Measurements from ENCODE around the gene YARS1. TPM values are rescaled to one million over a fixed set of nuclear protein-coding genes. Genes with fewer than 3 reads are reported as not detected.

YARS1 gene
- 100 to 1,000 TPM; 180 to 181 TPM for total RNA-seq

DNA sequence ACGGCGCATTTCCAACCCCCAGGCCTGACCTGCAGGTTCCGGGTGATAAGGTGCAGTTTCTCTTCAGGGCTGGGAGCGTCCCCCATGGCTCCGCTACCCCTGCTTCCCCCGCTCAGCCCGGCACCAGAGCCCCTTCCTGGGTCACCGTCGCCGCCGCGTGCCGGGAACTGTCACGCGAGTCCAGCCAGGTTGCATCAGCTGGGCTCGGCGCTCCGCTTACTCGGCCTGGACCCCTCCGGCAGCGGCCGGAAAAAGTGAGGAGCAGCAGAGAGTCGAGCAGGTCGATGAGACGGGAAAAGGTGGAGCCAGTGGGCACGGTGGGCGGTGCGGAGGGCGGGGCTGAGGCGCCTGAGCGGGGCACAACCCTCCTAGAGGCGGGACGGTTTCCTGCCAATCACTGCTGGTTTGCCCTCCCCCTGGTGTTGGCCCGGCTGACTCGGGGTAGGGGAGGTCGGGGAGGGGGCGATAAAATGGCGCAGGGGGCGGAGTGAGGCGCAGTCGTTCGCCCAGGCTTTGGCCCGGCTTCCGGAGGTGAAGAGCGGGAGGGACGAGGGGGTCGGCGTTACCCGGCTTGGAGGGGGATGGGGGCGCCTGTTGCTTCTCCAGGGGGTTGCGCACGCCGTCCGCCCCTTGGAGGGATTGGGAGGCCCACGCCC lies at the start of gene YARS1, which contains the start of gene S100PBP:
Gene YARS1, minus strand, starts transcription at position 200 of the 656 bp plus-strand sequence. Its CDS starts 114 bp downstream, at position 86.
Gene S100PBP, plus strand, starts transcription at position 495 of the 656 bp plus-strand sequence. CDS start 8,447 bp downstream, outside the sequence.
- DNase-seq = peak; percentile 100
- Mint-ChIP-seq H3K27me3 (no peaks in the 10 kb centered on the region), H3K4me3 (peak within 1 kb of the TSS; percentile 97), H3K27ac (peak within 1 kb of the TSS; percentile 88), H3K9me3 (no peaks in the 10 kb centered on the region), H3K4me1 (peaks cover 40% of the 10 kb centered on the region), H3K36me3 (peaks cover 27% of the 10 kb centered on the region)
- POLR2A ChIA-PET = interaction anchor here (0.6 to 2.9 kb wide), 11 partner anchors 13 to 533 kb away, joined by 3 to 11 read pairs (median 4); partner anchors contain the start of genes RBBP4 and ZBTB8OS
- peak; percentile 89 for ATAC-seq (ENCODE audit: low read depth)

DNA sequence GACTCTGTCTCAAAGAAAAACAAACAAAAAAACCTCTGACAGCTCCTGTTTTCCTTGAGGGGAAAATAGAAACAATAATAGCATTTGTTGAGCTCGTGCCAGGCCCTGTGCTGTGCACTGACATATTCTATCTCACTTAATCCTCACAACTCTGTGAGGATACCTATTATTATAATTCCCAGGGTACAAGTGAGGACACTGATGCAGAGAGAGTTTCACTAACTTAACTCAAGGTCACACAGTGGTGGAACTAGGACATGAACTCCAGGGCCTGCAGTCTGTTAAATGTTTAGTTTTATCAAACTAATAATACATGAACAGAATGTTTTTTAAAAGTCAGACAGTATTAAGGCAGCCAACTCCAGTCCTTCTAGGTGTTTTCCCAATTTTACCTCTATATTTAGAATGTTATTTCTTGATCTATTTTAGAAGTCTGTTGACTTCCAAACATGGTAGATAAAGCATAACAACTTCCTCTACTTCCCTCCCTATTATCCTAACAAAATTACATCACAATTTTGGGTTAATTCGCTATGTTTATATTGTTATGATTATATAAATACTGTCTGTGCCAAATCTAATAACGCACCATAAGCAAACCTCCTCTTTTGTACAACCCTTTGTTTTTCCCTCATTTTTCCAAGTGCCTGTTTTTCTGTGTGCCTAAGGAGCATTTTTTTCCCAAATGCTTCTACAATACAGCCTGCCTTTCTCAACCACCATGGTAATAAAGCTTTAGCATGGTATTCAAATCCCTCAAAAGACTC lies 48.7 kb upstream of the YARS1 start:
- POLR2A ChIA-PET = no interaction called here

DNA sequence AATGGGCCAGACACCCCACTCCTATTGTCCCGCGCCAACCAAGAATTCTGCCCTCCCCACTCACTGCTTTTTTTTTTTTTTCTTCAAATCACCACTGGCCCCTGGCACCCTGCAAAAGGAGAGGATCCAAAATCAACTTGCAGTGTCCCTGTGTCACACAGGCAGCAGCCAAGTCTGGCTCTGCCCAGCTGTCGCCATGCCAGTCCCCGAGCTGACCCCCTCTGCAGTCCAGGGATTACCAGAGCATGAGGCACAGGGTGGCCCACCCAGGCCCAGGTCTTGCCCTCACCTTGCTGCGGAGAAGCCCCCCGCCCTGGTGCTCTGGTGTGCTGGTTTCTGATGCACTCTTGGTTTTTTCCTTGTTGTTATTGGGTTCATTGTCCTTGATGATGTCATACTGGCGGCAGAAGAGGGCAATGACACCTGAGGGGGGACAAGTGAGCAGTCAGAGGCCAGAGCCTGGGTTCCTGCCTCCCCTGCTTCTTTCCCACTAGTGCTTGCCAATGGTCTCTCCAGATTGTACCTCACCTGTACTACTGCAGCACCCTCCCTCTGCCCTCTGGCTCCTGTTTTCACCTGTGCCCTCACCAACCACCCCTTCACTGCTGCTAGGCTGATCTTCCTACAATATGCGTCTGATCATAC lies 47.3 kb upstream of the YARS1 start:
- Mint-ChIP-seq H3K27me3 (peaks cover 4% of the 10 kb centered on the region), H3K4me3 (no peak overlapping the region), H3K9me3 (no peaks in the 10 kb centered on the region), H3K27ac (no peak overlapping the region), H3K4me1 (no peaks in the 10 kb centered on the region), H3K36me3 (peaks cover 16% of the 10 kb centered on the region)
- ATAC-seq (ENCODE audit: low read depth) = no peak
- no peak for DNase-seq
- POLR2A ChIA-PET = no interaction called here

More for the DNA sequence above, 48.7 kb upstream of the YARS1 start:
- peaks cover 12% of the 10 kb centered on the region for H3K27me3 Mint-ChIP-seq
- peaks cover 20% of the 10 kb centered on the region for H3K36me3 Mint-ChIP-seq
- no peak overlapping the region for H3K27ac Mint-ChIP-seq
- ATAC-seq (ENCODE audit: low read depth) (no peak), DNase-seq (no peak)
- H3K4me3 Mint-ChIP-seq = no peak overlapping the region
- no peaks in the 10 kb centered on the region for H3K9me3 Mint-ChIP-seq
- H3K4me1 Mint-ChIP-seq = peaks cover 4% of the 10 kb centered on the region

DNA sequence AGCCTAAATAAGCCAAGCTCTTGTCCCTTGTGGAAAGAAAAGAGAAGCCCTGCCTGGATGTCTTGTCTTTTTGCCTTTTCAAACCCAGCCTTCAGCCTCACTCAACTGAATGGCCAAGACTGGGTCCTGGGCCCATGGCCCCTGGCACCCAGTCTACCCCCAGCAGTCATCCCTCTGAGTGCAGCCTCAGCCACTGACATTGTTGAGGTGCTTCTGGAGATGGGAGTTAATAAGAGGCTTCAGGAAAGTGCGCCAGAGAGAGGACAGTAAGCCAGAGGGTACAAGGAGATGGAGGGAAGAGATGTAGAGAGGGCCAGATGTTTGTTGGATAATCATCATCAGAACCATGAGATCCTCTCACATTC lies 46.7 kb upstream of the YARS1 start:
- POLR2A ChIA-PET = no interaction called here

DNA sequence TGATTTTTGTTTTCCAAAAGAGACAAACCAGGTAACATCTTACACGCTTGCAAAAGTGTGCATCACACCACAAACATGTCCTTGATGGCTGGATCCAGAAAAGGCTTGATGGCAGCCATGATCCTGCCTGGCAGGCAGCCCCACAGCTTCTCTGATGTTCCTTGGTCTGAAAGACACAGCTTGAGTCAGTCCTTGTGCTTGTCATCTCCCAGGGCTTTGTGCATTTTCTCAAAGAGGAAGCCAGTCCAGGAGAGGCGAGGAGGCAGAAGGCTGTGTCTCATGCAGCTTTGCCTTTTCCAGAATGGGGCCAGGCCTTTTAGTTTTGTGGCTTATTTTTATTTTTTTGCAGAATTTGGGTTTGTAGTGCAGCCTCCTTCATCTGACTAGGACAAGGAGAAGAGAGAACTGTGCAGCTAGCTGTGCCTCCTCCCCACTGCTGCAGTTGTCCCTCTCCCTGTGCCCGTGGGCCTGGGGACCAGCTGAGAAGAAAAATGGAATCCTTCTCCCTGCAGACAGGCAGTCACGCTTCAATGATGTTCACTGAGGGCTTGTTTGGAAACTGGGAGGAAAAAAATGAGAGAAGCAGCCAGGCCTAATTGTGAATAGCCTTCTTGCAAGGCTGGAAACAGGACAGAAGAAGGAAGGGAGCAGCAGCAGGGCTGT lies 46.2 kb upstream of the YARS1 start:
- no peaks in the 10 kb centered on the region for H3K9me3 Mint-ChIP-seq
- DNase-seq = no peak
- no peaks in the 10 kb centered on the region for H3K4me1 Mint-ChIP-seq
- H3K27me3 Mint-ChIP-seq = no peaks in the 10 kb centered on the region
- no peak for ATAC-seq (ENCODE audit: low read depth)
- POLR2A ChIA-PET = no interaction called here
- H3K36me3 Mint-ChIP-seq = peaks cover 19% of the 10 kb centered on the region
- no peak overlapping the region for H3K27ac Mint-ChIP-seq
- H3K4me3 Mint-ChIP-seq = no peak overlapping the region

More for the DNA sequence above, 46.7 kb upstream of the YARS1 start:
- no peaks in the 10 kb centered on the region for H3K9me3 Mint-ChIP-seq
- ATAC-seq (ENCODE audit: low read depth) = no peak
- no peak for DNase-seq
- H3K27me3 Mint-ChIP-seq = no peaks in the 10 kb centered on the region
- H3K4me1 Mint-ChIP-seq = no peaks in the 10 kb centered on the region
- H3K36me3 Mint-ChIP-seq = peaks cover 17% of the 10 kb centered on the region
- H3K4me3 Mint-ChIP-seq = no peak overlapping the region
- no peak overlapping the region for H3K27ac Mint-ChIP-seq

DNA sequence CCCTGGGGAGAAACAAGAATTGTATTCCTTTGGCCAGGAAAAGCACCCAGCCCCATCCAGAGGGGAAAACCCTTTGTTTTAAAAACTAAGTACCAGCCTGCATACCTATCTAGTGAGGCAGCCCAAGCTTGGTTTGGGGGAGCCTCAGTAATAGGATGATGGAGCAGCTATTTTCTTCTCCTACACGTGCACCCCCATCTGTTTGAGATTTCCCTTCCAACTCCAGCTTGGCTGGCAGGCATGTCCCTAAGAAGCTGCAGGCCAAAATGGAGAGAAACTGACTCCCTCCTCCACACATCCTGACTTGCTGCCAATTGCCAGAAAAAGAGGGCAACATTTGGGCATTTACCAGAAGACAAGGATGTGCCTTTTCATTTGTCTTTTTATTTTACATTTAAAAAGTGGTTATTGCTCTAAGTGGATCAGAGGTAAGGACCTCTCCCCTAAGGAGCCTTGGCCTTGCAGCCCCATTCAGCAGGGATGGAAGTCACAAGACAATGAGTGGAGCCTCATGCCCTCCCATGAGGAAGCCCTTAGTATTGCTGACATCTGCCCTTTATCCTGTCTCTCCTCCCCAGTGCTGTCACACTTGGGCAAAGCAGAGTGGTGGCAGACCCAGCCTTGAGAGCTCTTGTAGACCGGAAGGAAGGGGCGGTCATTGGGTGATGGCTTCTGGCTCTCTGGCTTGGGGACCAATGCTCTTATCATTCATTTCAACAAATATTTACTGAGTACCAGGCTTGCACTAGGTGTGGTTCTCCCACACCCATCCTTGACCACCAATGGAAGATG lies 44.9 kb upstream of the YARS1 start:
- H3K4me3 Mint-ChIP-seq = no peak overlapping the region
- H3K36me3 Mint-ChIP-seq = peaks cover 22% of the 10 kb centered on the region
- POLR2A ChIA-PET = interaction anchor here (0.5 kb wide), 1 partner anchor 10 kb away, joined by 3 read pairs; no protein-coding TSS in a partner anchor
- no peak for DNase-seq
- no peaks in the 10 kb centered on the region for H3K9me3 Mint-ChIP-seq
- H3K27ac Mint-ChIP-seq = no peak overlapping the region
- H3K27me3 Mint-ChIP-seq = no peaks in the 10 kb centered on the region
- H3K4me1 Mint-ChIP-seq = no peaks in the 10 kb centered on the region
- ATAC-seq (ENCODE audit: low read depth) = no peak

DNA sequence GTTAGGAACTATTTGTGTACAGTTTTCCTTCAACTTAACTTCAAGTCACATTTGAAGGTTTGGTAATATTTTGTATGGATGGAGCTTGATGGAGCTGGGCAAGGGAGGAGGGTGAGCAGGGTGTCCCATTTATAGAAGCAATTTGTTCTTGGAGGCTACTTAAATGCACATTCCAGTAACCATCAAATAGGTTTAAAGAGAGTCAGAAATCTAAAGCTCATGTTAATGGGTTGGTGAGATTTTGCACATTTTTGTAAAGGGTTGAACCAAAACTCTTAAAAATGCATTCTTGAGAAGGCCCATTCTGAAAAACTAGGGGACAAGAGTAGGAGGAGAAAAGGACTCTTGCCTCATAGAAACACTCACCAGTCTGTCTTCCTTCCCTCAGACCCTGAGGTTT lies 43.4 kb upstream of the YARS1 start:
- Mint-ChIP-seq H3K27ac (no peak overlapping the region), H3K9me3 (no peaks in the 10 kb centered on the region)

DNA sequence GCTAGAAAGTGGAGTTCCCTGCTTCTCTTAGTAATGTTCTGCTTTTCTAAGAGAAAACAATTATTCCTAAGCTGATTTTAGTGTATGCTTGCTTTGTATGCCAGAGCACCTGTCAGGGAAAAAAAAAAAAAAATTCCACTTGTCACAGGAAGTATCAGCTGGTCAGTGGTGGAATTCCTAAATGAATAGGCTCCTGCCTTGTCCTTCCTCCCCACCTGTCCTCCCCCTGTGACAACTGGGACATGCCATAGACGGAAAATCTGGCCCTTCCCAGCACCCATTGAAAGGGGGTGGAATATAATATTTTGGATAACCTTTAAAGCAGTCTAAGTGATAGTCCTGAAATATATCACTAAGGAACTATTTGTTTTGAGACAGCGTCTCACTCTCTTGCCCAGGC lies 42.8 kb upstream of the YARS1 start:
- H3K4me1 Mint-ChIP-seq = no peaks in the 10 kb centered on the region
- no peak overlapping the region for H3K27ac Mint-ChIP-seq
- POLR2A ChIA-PET = no interaction called here
- H3K9me3 Mint-ChIP-seq = no peaks in the 10 kb centered on the region
- no peaks in the 10 kb centered on the region for H3K27me3 Mint-ChIP-seq
- DNase-seq (no peak), ATAC-seq (ENCODE audit: low read depth) (no peak)
- H3K4me3 Mint-ChIP-seq = no peak overlapping the region
- H3K36me3 Mint-ChIP-seq = peaks cover 27% of the 10 kb centered on the region

More for the DNA sequence above, 43.4 kb upstream of the YARS1 start:
- Mint-ChIP-seq H3K36me3 (peaks cover 27% of the 10 kb centered on the region), H3K4me3 (no peak overlapping the region), H3K4me1 (no peaks in the 10 kb centered on the region), H3K27me3 (no peaks in the 10 kb centered on the region)
- POLR2A ChIA-PET = no interaction called here
- no peak for ATAC-seq (ENCODE audit: low read depth)
- DNase-seq = no peak

DNA sequence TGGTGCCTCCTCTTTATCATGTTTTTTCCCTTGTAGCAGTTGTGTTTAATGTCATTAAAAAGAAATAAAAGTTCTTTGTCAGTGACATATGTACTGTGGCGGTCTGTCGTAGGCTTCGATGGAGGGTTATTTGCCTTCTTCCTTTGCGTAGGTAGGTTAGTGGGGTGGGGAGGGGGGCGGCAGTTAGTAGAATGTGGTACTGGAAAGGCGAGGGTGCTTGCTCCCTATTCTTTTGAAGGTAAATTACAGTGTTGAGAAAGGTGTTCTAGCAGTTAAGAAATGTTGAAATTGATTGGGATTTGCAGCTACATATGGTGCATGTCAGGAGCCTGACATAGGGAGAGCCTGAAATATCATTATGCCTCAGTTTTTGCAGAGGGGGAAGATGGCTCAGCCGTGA lies 41.6 kb upstream of the YARS1 start:
- Mint-ChIP-seq H3K27me3 (no peaks in the 10 kb centered on the region), H3K27ac (no peak overlapping the region), H3K9me3 (no peaks in the 10 kb centered on the region), H3K4me3 (no peak overlapping the region), H3K36me3 (peaks cover 30% of the 10 kb centered on the region), H3K4me1 (no peaks in the 10 kb centered on the region)
- POLR2A ChIA-PET = no interaction called here
- no peak for DNase-seq
- no peak for ATAC-seq (ENCODE audit: low read depth)

DNA sequence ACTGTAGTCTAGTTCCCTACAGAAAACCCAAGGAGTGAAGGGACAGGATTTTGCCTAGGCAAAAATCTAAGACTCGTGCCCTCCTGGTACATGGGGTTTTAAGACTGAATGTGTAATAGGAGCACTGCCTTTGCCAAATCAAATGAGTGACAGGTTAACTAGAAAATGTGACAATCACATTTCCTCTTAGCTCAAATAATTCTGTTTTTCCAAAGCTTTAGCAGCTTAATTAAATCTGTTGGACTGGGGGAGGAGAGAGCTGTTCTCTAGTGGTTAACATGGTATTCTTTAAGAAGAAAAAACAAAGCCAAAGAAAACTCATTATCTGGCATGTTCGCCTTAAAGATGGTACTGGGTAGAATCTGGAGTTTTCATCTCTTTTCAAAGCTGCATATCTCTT lies 41.0 kb upstream of the YARS1 start:
- Mint-ChIP-seq H3K27me3 (no peaks in the 10 kb centered on the region), H3K9me3 (no peaks in the 10 kb centered on the region), H3K4me3 (no peak overlapping the region), H3K36me3 (peaks cover 34% of the 10 kb centered on the region), H3K27ac (no peak overlapping the region), H3K4me1 (no peaks in the 10 kb centered on the region)
- ATAC-seq (ENCODE audit: low read depth) (no peak), DNase-seq (no peak)
- POLR2A ChIA-PET = no interaction called here

DNA sequence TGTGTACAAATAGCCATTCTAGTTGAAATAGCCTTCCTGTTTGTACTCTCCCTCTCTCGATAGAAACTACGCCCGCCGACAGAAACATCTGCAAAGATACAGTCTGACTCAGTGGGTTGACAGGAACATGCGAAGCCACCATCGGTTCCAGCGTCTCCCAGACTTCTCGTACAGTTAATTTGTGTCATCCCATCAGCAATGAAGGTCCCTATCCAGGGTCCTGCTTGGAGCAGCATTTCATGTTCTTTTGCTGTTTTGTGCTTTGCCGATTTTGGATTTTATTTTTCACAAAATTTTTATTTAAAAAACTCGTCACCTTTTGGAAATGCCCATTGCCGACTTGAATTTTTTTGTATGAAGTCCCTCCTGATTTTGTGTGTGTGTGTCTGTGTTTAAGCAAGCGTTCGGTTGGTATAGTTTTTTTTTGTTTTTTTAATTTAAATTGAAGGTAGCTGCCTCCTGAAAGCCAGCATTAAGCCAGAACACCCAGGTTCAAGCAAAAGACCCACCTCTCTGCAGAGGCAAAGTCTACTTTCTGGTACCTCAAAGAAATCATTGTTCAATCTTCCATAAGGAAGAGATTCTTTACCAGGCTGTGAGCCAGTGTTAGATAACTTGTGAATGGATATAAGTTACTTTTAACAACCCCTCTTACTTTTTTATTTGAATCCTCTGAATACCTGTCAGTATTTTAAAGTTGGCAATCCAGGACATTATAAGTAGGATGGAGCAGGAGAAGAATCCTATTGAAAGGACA lies 38.9 kb upstream of the YARS1 start:
- Mint-ChIP-seq H3K36me3 (peaks cover 26% of the 10 kb centered on the region), H3K27me3 (no peaks in the 10 kb centered on the region), H3K4me1 (no peaks in the 10 kb centered on the region), H3K4me3 (no peak overlapping the region), H3K9me3 (no peaks in the 10 kb centered on the region), H3K27ac (no peak overlapping the region)
- no peak for ATAC-seq (ENCODE audit: low read depth)
- no peak for DNase-seq
- POLR2A ChIA-PET = no interaction called here

DNA sequence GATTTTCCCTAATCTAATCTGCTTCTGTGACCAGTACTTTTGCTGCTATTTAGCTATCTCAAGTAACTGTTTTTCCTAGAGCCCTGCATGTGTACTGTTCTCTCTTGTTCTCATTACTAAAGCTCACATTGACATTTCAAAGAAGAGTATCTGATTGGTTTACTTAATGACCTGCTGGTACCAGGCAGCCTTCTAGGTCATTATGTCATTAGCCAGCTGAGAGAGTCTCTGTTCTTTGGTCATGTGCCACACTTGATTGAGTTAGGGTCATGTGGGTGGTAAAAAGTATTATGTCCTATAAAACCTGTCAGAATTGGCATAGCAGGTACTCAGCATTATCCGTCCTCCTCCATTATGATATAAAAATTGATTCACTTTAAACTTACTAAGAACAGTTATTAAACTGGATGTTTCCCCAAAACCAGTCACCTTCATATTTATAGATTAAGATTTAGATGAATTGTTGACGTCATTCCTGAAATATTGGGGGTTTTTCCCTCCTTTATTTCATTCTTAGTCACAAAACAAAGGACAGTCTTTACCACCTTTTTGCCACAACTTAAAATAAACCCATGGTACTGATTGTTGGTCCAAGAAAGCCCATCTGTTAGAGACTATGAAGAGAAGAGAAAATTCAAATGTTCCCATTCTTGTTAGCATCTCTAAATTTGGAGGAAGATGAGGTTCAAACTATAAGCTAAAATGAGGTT lies 31.4 kb upstream of the YARS1 start:
- H3K9me3 Mint-ChIP-seq = no peaks in the 10 kb centered on the region

More for the DNA sequence above, 31.4 kb upstream of the YARS1 start:
- POLR2A ChIA-PET = no interaction called here
- Mint-ChIP-seq H3K36me3 (peaks cover 29% of the 10 kb centered on the region), H3K4me1 (no peaks in the 10 kb centered on the region), H3K4me3 (no peak overlapping the region), H3K27ac (no peak overlapping the region), H3K27me3 (no peaks in the 10 kb centered on the region)
- DNase-seq = no peak
- no peak for ATAC-seq (ENCODE audit: low read depth)

Measured in activated naive CD8-positive, alpha-beta T cell treated with anti-CD3 and anti-CD28 coated beads, Interleukin-2, amount 10 ng/mL, durations not matched to agents 7 days and 5 days (primary cell).